Measurements from ENCODE around the gene CASKIN1.

Gene CASKIN1

DNA sequence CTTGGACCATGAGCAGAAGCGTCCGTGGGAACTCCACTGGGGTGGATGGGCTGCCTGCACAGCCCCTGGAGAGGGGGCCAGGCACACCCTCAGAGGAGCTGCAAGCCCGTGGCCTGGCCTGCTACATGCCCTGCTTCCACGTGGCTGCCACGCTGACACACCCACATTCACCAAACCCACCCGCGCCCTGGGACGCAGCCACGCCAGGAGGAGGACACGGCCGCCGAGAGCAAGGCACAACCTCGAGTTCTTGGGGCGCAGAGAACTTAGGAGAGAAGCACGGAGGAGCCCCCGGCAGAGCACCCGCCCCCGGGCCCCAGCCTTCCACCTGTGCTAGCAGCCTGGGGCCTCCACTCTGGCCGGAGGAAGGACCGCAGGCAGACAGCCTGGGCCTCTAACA lies 18.8 kb downstream of the CASKIN1 start:
- DNase-seq (ENCODE audit: low read depth in 2 of 2) = no peak

GRCh38 chr16:2177101-2177500 lies 19.3 kb downstream of the CASKIN1 start:
- no peak for DNase-seq (ENCODE audit: low read depth in 2 of 2)

DNA sequence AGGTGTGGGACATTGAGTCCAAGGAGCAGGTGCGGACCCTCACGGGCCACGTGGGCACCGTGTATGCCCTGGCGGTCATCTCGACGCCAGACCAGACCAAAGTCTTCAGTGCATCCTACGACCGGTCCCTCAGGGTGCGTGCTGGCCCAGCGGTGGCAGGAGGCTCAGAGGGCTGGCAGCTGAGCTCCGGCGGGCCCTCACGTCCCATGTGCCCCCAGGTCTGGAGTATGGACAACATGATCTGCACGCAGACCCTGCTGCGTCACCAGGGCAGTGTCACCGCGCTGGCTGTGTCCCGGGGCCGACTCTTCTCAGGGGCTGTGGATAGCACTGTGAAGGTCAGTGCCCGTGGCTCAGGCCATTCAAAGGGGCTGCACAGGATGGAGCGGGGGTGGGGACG lies 20.4 kb downstream of the CASKIN1 start:
- DNase-seq (ENCODE audit: low read depth in 2 of 2) = no peak

- no peak for DNase-seq (ENCODE audit: low read depth in 2 of 2)
Observed at GRCh38 chr16:2175454-2175853, 21.0 kb downstream of the CASKIN1 start.

GRCh38 chr16:2174396-2175131 lies 21.8 kb downstream of the CASKIN1 start:
- no peak for DNase-seq (ENCODE audit: low read depth in 2 of 2)

DNA sequence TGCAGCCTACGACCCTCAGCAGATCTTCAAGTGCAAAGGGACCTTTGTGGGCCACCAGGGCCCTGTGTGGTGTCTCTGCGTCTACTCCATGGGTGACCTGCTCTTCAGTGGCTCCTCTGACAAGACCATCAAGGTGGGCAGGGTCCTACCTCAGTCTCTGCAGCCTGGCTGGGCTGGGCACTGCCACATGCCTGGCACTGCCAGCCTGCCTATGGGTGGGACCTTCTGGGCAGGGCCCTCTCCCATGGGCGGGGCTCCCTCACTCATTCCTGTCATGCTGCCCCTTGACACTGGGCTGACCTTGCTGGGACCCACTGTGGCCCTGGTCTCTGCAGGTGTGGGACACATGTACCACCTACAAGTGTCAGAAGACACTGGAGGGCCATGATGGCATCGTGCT lies 22.5 kb downstream of the CASKIN1 start:
- DNase-seq (ENCODE audit: low read depth in 2 of 2) = no peak

DNA sequence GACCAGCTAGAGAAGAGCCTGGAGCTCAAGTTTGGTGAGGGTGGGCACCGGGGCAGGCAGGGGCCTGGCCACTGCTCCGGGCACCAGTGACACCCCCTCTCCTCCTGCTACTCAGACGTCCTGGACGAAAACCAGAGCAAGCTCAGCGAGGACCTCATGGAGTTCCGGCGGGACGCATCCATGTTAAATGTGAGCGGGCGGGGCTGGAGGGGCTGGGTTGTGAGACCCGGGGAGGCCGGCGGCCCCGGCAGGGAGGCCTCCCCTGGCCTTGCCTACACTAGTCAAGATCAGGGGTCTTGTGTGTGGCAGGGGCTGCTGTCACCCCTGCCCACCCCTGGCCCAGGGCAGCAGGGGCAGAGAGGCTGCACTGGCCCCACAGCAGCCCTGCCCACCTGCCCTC lies 23.0 kb downstream of the CASKIN1 start:
- DNase-seq (ENCODE audit: low read depth in 2 of 2) = no peak

GRCh38 chr16:2172688-2173335 lies 23.6 kb downstream of the CASKIN1 start:
- no peak for DNase-seq (ENCODE audit: low read depth in 2 of 2)

DNA sequence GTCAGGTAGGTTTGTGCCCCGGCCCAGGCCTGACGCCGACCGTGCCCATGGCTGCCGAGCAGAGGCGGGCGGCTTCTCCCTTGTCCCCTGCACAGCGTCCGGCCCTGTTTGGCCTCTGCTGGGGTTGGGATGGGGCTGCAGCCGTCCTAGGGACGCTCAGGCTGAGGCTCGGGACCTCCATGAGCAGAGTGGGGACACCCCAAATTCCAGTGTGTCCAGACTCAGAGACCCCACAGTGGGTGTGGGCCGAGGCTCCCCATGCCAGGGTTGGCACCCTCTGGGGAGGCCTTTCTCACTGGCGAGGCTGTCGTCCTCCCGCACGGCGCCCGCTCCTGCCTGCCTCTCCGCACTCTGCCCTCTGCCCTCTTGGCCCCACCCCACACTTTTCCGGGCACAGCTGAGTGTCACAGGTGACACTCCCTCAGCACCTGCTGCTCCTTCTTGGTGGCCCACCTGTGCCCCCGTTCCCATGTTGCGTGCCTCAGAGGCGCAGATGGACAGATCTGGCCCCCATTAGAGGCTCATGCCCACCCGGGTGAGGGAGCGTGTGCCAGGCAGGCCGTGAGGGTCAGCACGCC lies 24.7 kb downstream of the CASKIN1 start:
- DNase-seq (ENCODE audit: low read depth in 2 of 2) = no peak

- no peak for DNase-seq (ENCODE audit: low read depth in 2 of 2)
Observed at GRCh38 chr16:2170587-2171435, 25.6 kb downstream of the CASKIN1 start.

- no peak for DNase-seq (ENCODE audit: low read depth in 2 of 2)
Observed at GRCh38 chr16:2170080-2170479, 26.3 kb downstream of the CASKIN1 start.

DNA sequence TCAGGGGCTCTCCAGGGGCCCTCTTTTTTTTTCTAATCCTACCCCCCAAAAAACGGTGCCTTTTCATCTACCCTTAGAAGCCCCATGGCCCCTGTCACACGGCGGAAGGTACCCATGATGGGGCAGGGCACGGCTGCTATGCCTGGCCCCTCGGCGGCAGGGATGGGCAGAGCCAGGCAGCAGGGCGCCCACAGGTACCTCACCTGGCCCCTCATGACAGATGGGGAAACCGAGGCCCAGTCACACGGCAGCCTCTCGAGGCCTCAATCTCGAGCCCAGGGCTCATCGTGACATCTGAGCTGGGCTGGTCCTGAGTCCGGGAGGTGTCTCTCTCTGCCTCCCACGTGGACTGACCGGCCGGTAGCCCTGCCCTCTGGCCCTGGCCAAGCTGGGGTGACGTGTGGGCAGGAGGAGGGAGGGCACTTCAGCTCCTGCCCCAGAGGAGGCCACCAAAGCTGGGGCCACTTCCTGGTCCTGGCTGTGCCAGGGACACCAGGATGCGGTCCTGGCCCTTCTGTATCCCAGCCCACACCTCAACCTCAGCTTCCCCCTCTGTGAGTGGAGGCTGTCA lies 29.3 kb downstream of the CASKIN1 start:
- DNase-seq (ENCODE audit: low read depth in 2 of 2) = no peak

DNA sequence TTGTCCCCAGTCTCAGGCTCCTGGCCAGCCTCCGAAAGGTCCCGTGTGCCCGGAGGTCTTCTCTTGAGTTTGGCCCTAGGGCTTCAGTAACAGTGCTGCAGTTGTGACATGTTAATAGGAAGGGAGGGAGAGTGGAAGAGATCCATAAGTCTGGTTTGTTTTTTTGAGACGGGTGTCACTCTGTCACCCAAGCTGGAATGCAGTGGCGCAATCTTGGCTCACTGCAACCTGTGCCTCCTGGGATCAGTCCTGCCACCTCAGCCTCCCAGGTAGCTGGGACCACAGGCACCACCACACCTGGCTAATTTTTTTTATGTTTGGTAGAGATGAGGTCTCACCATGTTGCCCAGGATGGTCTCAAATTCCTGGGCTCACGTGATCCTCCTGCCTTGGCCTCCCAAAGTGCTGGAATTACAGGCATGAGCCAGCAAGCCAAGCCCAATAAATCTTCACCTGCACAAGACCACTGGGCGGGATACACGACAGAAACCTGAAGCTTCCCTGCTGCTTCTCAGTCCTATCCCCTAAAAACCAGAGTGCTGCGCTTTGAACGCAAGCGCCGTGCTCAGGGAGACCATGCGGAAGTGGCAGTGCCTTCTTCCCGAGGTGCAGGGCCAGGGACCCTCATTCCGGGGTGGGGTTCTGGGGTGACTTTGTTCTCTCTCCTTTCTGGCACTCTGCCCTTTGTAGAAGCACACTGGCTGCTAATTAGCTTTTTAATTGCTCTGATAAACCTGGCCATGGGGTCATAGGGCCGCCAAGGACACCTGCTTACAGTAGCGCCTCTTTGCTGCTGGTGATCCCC lies 29.9 kb downstream of the CASKIN1 start:
- no peak for DNase-seq (ENCODE audit: low read depth in 2 of 2)

DNA sequence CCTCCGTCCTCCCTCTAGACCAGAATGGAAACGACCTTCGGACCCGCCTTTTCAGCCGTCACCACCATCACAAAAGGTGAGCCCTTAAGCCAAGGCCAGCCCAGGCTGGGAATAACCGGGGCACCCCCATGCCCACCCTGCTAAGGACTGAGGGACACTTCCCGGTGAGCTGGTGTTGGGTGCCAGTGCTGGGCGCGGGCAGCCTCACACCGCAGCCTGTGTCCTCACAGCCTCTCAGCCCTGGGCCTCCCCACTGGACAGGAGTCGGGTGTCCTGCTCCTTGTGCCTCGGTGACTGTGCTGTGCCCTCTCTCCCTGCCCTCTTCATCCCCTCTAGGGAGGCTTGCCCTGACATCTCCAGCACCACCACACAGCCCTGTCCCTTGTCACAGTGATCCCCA lies 30.5 kb downstream of the CASKIN1 start:
- no peak for DNase-seq (ENCODE audit: low read depth in 2 of 2)

DNA sequence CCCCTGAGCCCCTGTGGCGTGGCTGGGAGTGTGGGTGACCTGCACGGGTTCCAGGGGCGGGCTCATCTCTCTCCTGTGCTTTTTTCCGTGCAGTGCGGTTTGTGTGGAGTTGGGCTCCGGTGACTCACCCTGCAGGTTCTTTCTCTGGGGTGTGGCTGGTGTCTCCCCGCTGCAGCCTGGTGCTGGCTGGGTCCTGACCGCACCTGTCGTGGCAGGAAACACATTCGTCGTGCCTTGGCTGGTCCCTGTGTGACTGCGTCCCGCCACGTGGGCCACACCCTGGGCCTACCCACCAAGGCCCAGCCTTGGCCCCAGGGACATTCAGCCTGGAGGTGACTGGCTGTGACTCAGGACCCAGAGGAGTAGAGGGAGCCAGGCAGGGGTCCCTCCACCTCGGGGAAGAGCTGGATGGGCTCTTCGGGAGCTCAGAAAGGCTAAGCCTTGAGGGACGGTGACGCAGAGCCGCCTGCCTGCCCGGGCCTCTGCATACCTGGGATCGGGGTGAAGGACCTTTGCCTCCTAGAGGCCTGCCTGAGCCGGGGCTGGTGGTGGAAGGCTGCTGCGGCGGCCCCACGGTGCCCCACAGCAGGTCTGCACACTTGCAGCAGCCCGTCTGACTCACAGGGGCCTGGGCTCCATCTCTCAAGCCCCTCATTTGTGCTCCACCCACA lies 33.1 kb downstream of the CASKIN1 start:
- DNase-seq (ENCODE audit: low read depth in 2 of 2) = no peak

GRCh38 chr16:2162676-2163118 lies 33.7 kb downstream of the CASKIN1 start:
- DNase-seq (ENCODE audit: low read depth in 2 of 2) = no peak

DNA sequence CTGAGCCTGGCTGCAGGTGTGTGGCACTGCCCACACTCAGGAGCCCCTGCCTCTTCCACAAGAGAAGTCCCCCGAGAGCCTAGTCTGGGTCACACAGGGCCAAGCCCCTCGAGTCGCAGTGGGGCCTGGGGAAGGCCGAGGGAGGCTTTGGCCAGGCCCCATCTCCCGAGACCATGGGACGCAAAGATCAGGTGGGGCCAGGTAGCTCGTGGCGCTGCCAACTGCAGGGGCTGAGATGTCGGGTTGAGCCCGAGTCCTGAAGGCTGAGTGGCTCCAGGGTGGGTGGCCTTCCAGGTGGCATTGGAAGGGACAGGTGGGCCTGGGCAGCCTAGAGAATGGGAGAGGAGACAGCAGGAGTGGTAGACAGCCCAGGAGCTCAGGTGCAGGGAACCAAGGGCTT lies 34.5 kb downstream of the CASKIN1 start:
- DNase-seq (ENCODE audit: low read depth in 2 of 2) = no peak

DNA sequence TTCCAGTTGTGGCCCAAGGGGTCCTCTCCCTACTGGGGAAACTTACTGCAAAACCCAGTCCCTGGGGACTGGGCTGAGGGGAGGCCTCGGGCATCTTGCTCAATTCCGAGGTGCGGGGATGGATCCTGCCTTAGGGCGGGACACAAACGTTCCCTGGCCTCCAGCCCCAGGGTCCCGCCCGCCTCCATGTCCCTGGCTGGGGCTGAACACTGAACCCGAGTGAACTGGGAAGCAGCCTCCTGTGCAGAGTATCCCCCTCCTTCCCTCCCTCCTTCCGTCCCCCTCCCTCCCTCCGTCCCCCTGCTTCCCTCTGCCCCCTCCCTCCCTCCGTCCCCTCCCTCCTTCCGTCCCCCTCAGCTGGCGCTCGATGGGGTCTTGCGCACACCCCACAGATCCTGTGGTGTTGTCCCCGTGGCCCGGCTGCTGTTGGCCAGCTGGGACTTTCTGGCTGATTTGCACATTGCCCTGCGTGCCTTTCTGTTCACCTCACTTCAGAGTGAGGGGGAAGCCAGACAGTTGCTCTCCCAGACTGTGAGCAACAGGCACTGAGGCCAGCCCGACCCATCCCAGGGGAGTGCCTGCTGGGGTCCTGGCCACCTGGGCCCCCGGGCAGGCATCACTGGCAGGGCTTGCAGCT lies 35.4 kb downstream of the CASKIN1 start:
- DNase-seq (ENCODE audit: low read depth in 2 of 2) = no peak

DNA sequence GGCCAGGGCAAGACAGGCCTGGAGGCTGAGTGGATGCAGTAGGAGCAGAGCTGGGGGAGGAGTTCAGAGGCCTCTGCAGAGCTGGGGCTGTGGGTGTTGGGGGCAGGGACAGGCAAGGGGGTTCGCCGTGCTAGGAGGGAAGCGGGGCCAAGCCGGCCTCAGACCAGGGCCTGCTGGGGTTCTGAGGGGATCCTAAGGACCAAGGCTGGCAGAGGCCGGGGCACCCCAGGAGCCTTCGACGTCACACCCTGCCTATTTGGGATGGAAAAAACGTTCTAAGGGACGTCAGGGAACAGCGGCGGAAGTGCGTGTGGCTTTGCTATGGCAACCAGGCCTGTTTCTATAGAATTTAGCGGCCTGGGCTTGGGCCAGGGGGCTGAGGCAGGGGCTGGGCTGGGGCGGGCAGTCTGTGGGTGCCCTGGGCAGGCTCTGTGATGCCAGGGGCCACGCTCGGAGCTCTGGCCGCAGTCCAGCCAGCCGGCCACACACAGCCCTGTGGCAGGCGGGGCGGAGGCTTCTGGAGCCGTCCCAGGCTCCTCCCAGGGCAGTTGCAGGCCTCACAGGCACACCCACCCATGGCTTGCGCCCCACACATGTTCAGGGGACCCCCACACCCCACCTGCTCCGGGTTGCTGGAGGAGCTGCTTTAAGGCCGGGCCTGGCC lies 37.1 kb downstream of the CASKIN1 start:
- no peak for DNase-seq (ENCODE audit: low read depth in 2 of 2)

DNA sequence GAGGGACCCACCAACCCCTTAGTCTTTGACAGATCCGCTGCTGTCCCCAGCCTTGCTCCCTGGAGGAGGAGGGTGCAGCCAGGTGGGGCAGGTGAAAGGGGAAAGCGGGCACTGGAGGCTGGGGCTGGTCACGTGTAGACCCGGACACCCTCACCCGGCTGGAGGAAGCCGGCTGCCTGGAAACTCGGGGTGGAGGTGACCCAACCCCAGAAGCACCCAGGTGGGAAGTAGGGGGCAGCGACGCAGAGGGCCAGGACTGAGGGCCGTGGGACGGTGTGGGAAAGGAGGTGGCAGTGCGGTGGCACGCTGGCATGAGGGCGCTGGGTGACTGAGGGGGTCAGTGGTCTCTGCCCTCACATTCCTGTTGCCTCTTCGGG lies 38.2 kb downstream of the CASKIN1 start:
- no peak for DNase-seq (ENCODE audit: low read depth in 2 of 2)
